B cell (primary cell): ENCODE results near the gene F13A1. TPM values are rescaled to one million over a fixed set of nuclear protein-coding genes. Genes with fewer than 3 reads are reported as not detected.

Source experiments
- ATAC-seq: fragments of 200-7000 bp; cut with Tn5 transposase; one replicate; pipeline ENCODE4 v1.10.0; 2021; ENCODE audit warnings: low read depth, mild to moderate bottlenecking, moderate number of reproducible peaks, moderate library complexity
- CTCF ChIA-PET: fragments of 350-600 bp; sonication (Branson Sonifier 250); formaldehyde crosslinking; loops from one replicate; lab custom pipeline; 2021; ENCODE audit warnings: antibody characterized with exemption, inconsistent platforms; lab: Charles Lee
- POLR2A ChIA-PET: fragments of 350-600 bp; sonication (Branson Sonifier 250); formaldehyde crosslinking; loops from one replicate; lab custom pipeline; 2021; ENCODE audit warnings: antibody characterized with exemption; lab: Charles Lee
- DNase-seq: peaks from one replicate; pipeline ENCODE4 v3.0.0; 2013
- H2AFZ ChIP-seq: 2 replicates; pipeline ENCODE4 v1.6.1; 2012; ENCODE audit warnings: mild to moderate bottlenecking, low read depth, low read length; ENCODE audit not compliant: insufficient read depth, poor library complexity, severe bottlenecking
- H3K27ac ChIP-seq, 2 donors: 1 replicate in 1 of 2; 2 replicates in 1 of 2; pipeline ENCODE4 v1.5.1; 2012 to 2013; ENCODE audit warnings: low read length in 2 of 2, mild to moderate bottlenecking in 2 of 2, moderate library complexity in 1 of 2
- H3K27me3 ChIP-seq, 4 experiments: fragments of 200-600 bp in 1 of 4; sonication (generic) in 1 of 4; replicated peaks in 1 of 4; 1 replicate in 2 of 4; 2 replicates in 2 of 4; pipeline versions ENCODE4 v1.6.1 to v1.7.0; 2013 to 2016; ENCODE audit warnings: low read length in 3 of 4, mild to moderate bottlenecking in 2 of 4, mixed read lengths in 1 of 4, moderate library complexity in 1 of 4; ENCODE audit not compliant: insufficient read depth in 4 of 4, control insufficient read depth in 3 of 4; ENCODE audit errors: control extremely low read depth in 1 of 4
- H3K36me3 ChIP-seq, 2 experiments: replicated peaks in 1 of 2; 1 replicate in 1 of 2; 2 replicates in 1 of 2; pipeline versions ENCODE4 v1.6.1 to v1.7.1; 2013; ENCODE audit warnings: low read length in 1 of 2; ENCODE audit not compliant: insufficient read depth in 2 of 2, control insufficient read depth in 1 of 2; ENCODE audit errors: control extremely low read depth in 1 of 2, extremely low read depth in 1 of 2
- H3K4me1 ChIP-seq, 2 donors: fragments of 200-600 bp in 1 of 2; sonication (generic) in 1 of 2; 1 replicate in 1 of 2; 2 replicates in 1 of 2; pipeline versions ENCODE4 v1.5.1 to v1.6.1; 2013 to 2017; ENCODE audit warnings: low read length in 2 of 2; ENCODE audit not compliant: control insufficient read depth in 2 of 2, insufficient read depth in 2 of 2
- H3K4me2 ChIP-seq: replicated peaks from 2 replicates; pipeline ENCODE3; 2012; ENCODE audit warnings: mild to moderate bottlenecking, low read depth, low read length; ENCODE audit not compliant: poor library complexity, severe bottlenecking
- H3K4me3 ChIP-seq, 5 experiments: fragments of 200-600 bp in 1 of 5; sonication (generic) in 1 of 5; 1 replicate in 3 of 5; 2 replicates in 2 of 5; pipeline versions ENCODE4 v1.5.1 to v1.7.0; 2011 to 2016; ENCODE audit warnings: low read length in 4 of 5, mild to moderate bottlenecking in 4 of 5, low read depth in 2 of 5, control low read depth in 1 of 5, moderate library complexity in 1 of 5; ENCODE audit not compliant: insufficient read depth in 1 of 5; ENCODE audit errors: control extremely low read depth in 1 of 5, extremely low read depth in 1 of 5
- H3K79me2 ChIP-seq: fragments of 200-600 bp; sonication (generic); one replicate; pipeline ENCODE4 v1.6.0; 2016; ENCODE audit warnings: low read length; ENCODE audit not compliant: control insufficient read depth, insufficient read depth
- H3K9ac ChIP-seq: fragments of 200-600 bp; sonication (generic); 2 replicates; pipeline ENCODE4 v1.6.1; 2017; ENCODE audit warnings: mild to moderate bottlenecking, low read length, moderate library complexity
- H3K9me3 ChIP-seq, 3 donors: one replicate each; pipeline versions ENCODE4 v1.6.1 to v1.7.1; 2013; ENCODE audit warnings: low read length in 2 of 3; ENCODE audit not compliant: control insufficient read depth in 2 of 3, insufficient read depth in 1 of 3; ENCODE audit errors: control extremely low read depth in 1 of 3
- H4K20me1 ChIP-seq: 2 replicates; pipeline ENCODE4 v1.6.0; 2012; ENCODE audit warnings: mild to moderate bottlenecking, low read length; ENCODE audit not compliant: insufficient read depth, control insufficient read depth, poor library complexity, severe bottlenecking
- H3K27ac Mint-ChIP-seq: one replicate; pipeline ENCODE4 v1.8.0; 2021; ENCODE audit warnings: mixed read lengths
- H3K27me3 Mint-ChIP-seq: one replicate; pipeline ENCODE4 v1.8.0; 2021; ENCODE audit warnings: mixed read lengths
- H3K4me1 Mint-ChIP-seq: one replicate; pipeline ENCODE4 v1.8.0; 2021; ENCODE audit warnings: mixed read lengths
- H3K4me3 Mint-ChIP-seq: one replicate; pipeline ENCODE4 v1.8.0; 2021; ENCODE audit warnings: mixed read lengths
- H3K9me3 Mint-ChIP-seq: one replicate; pipeline ENCODE4 v1.8.0; 2022; ENCODE audit warnings: mixed read lengths; ENCODE audit not compliant: insufficient read depth
- CTCF ChIP-seq: fragments of 200-600 bp; IDR thresholded peaks from one replicate; pipeline ENCODE4 v1.8.0; 2022; ENCODE audit warnings: antibody characterized with exemption, mild to moderate bottlenecking
- EZH2 ChIP-seq: IDR thresholded peaks from 2 replicates; pipeline ENCODE4 v1.6.1; 2012; ENCODE audit warnings: borderline replicate concordance, low read depth, mild to moderate bottlenecking, moderate library complexity, low read length; ENCODE audit not compliant: insufficient read depth, poor library complexity, severe bottlenecking
- WGBS: methylation state at CpG from one replicate; pipeline ENCODE4 v1.1.5; 2013; ENCODE audit warnings: missing lambda C conversion rate; ENCODE audit not compliant: insufficient coverage; 5-methylcytosine and 5-hydroxymethylcytosine counted together
- intact Hi-C: fragments of 100-400 bp; cut with micrococcal nuclease; formaldehyde crosslinking; loops from one replicate; pipeline ENCODE4 v1.10.0; 2022
- polyA plus RNA-seq: library from polyadenylated mRNA; depleted of rRNA; stranded (reverse); fragments of >200 nt; gene quantifications from 2 replicates; pipeline ENCODE4 v1.2.3, GENCODE V29; 2012
- total RNA-seq, 2 donors: library from RNA; stranded (reverse); fragments of 120-200 nt in 1 of 2; gene quantifications; 1 replicate in 1 of 2; 2 replicates in 1 of 2; pipeline versions ENCODE4 v1.2.3 to v1.2.4, GENCODE V29; 2013 to 2022

The F13A1 gene
- total and polyA plus RNA-seq, 2 donors (not counting 1 experiment from before 2014, with no cell fraction given) = 0.43 to 2.0 TPM

DNA sequence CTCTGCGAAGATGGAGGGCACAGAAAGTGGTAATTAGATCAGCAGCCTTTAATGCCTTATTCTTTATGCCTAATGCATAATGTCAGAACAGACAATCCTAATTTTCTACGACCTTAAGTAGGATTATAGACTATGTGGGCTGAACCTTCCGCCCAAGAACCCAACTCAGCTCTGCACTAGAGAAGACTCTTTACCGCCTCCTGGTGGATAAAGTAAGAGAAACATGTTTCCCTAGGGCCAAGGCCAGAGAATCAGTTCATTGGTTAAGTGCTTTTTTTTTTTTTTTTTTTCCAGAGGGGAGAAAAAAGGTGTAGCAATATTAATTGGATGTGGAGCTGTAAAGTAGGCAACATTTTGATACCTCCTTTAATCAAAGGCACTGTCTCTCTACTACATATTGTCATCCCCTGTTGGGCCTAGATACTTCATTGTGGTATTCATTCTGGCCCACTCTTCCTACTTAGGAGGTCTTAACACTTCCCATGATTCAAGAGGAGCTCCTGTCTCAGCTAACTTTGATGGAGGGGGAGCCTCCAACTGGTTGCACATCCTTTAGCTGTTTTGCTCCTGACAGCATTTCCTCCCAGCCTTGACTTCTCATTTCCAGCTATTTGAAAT lies 188.9 kb downstream of the F13A1 start:
- Histone ChIP-seq H3K36me3 (no peaks in the 10 kb centered on the region), H2AFZ (no peak overlapping the region), H3K27ac (no peak overlapping the region), H3K4me3 (no peak overlapping the region), H3K9me3 (no peaks in the 10 kb centered on the region), H4K20me1 (no peaks in the 10 kb centered on the region), H3K4me2 (no peak overlapping the region), H3K4me1 (no peaks in the 10 kb centered on the region), H3K27me3 (peaks cover 0 to 3% (median 2%) of the 10 kb centered on the region in 4 experiments), H3K79me2 (no peaks in the 10 kb centered on the region), H3K9ac (no peak overlapping the region)
- H3K9me3 Mint-ChIP-seq = no peaks in the 10 kb centered on the region
- H3K4me1 Mint-ChIP-seq = no peaks in the 10 kb centered on the region
- WGBS = no CpG with 5 or more reads among the region's 4 CpGs
- H3K4me3 Mint-ChIP-seq = no peak overlapping the region
- peak; percentile 62 for TF ChIP-seq CTCF
- TF ChIP-seq EZH2 = no peak
- H3K27ac Mint-ChIP-seq = no peak overlapping the region
- ATAC-seq (no peak), DNase-seq (peak; percentile 27)
- H3K27me3 Mint-ChIP-seq = peaks cover 6% of the 10 kb centered on the region
- ChIA-PET CTCF (interaction anchor here (0.7 to 2.0 kb wide), 4 partner anchors 9 to 415 kb away, joined by 3 to 10 read pairs (median 6); no protein-coding TSS in a partner anchor), POLR2A (no interaction called here)
- intact Hi-C loops = no loop called here

GRCh38 chr6:6125495-6125894 lies 195.0 kb downstream of the F13A1 start:
- Histone ChIP-seq H4K20me1 (no peaks in the 10 kb centered on the region), H3K27me3 (peaks cover 0 to 3% (median 0%) of the 10 kb centered on the region in 4 experiments), H3K4me1 (no peaks in the 10 kb centered on the region), H3K36me3 (no peaks in the 10 kb centered on the region), H3K4me2 (no peak overlapping the region), H3K79me2 (no peaks in the 10 kb centered on the region), H2AFZ (no peak overlapping the region), H3K27ac (no peak overlapping the region), H3K9me3 (peaks cover 0 to 22% (median 0%) of the 10 kb centered on the region in 3 donors), H3K4me3 (no peak overlapping the region), H3K9ac (no peak overlapping the region)
- Mint-ChIP-seq H3K4me1 (no peaks in the 10 kb centered on the region), H3K9me3 (peaks cover 9% of the 10 kb centered on the region), H3K27ac (no peak overlapping the region), H3K27me3 (peaks cover 24% of the 10 kb centered on the region), H3K4me3 (no peak overlapping the region)
- intact Hi-C loops = no loop called here
- TF ChIP-seq CTCF (no peak), EZH2 (no peak)
- 100% methylated on average over 1 of the region's 3 CpGs for WGBS
- no peak for DNase-seq
- POLR2A ChIA-PET = no interaction called here
- no peak for ATAC-seq
- CTCF ChIA-PET = no interaction called here
